ENCODE measurements around the gene ZNF236. TPM values are rescaled to one million over a fixed set of nuclear protein-coding genes. Genes with fewer than 3 reads are reported as not detected.

ZNF236 gene
- total RNA-seq, 1 donor = 11.6 TPM

DNA sequence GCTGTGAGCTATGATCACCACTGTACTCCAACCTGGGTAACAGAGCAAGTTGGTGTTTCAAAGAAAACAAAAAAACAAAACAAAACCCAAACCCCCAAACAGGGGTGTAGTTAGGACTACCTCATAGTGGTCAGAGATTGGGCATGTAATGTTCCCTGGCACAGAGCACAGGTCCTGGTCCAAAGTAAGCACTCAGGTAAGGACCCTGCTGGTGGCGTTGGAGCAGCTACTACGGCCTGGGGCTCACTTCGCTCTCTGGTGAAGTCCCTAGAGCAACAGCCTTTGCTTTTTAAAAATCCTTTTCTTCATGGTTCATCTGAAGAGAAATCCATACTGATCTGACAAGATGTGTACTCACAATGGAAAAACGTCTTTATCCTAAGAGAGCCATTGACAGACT, 130.4 kb downstream of the ZNF236 start:
- Histone ChIP-seq H3K4me3 (ENCODE audit: insufficient read depth, low read length) (no peak overlapping the region), H3K79me2 (ENCODE audit: insufficient read depth, low read length) (no peaks in the 10 kb centered on the region), H3K4me1 (ENCODE audit: insufficient read depth, low read length) (no peaks in the 10 kb centered on the region), H3K27me3 (ENCODE audit: insufficient read depth, low read length) (no peaks in the 10 kb centered on the region), H3K36me3 (ENCODE audit: insufficient read depth, low read length) (peaks cover 21% of the 10 kb centered on the region), H3K9me3 (ENCODE audit: low read depth, low read length) (no peaks in the 10 kb centered on the region), H3K27ac (ENCODE audit: low read depth, low read length) (no peak overlapping the region), H4K20me1 (ENCODE audit: insufficient read depth, low read length) (no peaks in the 10 kb centered on the region), H2AFZ (ENCODE audit: low read length) (no peak overlapping the region), H3K4me2 (ENCODE audit: insufficient read depth, low read length) (no peak overlapping the region)
- TF ChIP-seq, protein P1, sequence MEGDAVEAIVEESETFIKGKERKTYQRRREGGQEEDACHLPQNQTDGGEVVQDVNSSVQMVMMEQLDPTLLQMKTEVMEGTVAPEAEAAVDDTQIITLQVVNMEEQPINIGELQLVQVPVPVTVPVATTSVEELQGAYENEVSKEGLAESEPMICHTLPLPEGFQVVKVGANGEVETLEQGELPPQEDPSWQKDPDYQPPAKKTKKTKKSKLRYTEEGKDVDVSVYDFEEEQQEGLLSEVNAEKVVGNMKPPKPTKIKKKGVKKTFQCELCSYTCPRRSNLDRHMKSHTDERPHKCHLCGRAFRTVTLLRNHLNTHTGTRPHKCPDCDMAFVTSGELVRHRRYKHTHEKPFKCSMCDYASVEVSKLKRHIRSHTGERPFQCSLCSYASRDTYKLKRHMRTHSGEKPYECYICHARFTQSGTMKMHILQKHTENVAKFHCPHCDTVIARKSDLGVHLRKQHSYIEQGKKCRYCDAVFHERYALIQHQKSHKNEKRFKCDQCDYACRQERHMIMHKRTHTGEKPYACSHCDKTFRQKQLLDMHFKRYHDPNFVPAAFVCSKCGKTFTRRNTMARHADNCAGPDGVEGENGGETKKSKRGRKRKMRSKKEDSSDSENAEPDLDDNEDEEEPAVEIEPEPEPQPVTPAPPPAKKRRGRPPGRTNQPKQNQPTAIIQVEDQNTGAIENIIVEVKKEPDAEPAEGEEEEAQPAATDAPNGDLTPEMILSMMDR (IDR thresholded peaks at IDR 0.05; ENCODE audit: extremely low read depth, low read depth, low read length) = no peak
- DNase-seq (ENCODE audit: insufficient read length, low spot score, missing footprints) = no peak

DNA sequence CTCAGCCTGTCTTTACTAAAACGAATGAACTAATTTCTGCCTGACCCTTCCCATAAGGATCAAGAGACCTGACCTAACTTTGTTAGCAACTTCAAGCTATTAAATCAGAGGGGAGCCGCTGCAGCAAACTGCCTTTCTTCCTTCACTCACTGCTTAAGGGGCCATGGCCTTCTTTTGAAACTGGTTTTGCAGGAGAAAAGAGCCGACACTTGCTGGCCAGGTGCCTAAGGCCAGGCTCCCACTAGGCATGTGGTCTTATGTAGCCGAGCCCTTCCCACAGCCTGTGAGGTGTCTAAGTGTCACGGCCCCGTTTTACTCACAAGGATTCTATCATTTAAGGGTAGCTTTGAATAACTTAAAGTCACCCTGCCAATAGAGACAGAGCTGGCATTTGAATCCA, 130.8 kb downstream of the ZNF236 start:
- H3K4me2 ChIP-seq (ENCODE audit: insufficient read depth, low read length) = no peak overlapping the region

DNA sequence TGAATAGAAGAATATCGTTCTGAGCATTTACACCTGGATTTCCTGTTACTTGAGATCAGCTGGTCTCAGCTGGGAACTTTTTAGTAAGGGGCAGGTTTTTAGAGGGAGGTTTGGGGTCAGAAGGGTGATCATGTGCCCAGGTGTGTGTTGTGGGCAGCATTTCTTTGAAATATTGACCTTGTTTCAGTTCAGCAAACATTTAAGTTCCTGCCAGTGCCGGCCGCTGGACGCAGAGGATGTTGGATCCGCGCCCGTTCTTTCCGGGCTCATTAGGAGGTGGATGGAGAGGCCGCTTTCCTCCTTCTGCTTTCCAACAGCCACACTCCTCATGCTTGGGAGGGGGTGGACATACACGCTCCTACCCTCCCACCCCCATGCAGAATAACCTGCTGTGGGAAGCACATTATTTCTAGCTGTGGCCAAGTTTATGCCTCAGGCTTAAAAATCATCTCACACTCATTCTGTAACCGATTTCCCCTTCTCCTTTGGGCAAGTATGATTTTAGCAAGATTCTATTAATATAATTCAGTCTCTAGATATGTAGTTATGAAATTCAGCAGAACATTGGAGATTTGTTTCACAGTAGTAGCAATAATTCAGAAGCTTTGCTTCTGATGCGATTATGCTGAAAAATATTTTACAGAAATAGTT, 131.4 kb downstream of the ZNF236 start:
- H2AFZ ChIP-seq (ENCODE audit: low read length) = no peak overlapping the region

More for the DNA sequence above, 130.8 kb downstream of the ZNF236 start:
- Histone ChIP-seq H2AFZ (ENCODE audit: low read length) (no peak overlapping the region), H3K4me3 (ENCODE audit: insufficient read depth, low read length) (no peak overlapping the region), H3K79me2 (ENCODE audit: insufficient read depth, low read length) (no peaks in the 10 kb centered on the region), H3K4me1 (ENCODE audit: insufficient read depth, low read length) (no peaks in the 10 kb centered on the region), H3K27me3 (ENCODE audit: insufficient read depth, low read length) (no peaks in the 10 kb centered on the region), H4K20me1 (ENCODE audit: insufficient read depth, low read length) (no peaks in the 10 kb centered on the region), H3K9me3 (ENCODE audit: low read depth, low read length) (no peaks in the 10 kb centered on the region), H3K36me3 (ENCODE audit: insufficient read depth, low read length) (peaks cover 17% of the 10 kb centered on the region), H3K27ac (ENCODE audit: low read depth, low read length) (no peak overlapping the region)
- peak; percentile 36 for DNase-seq (ENCODE audit: insufficient read length, low spot score, missing footprints)
- TF ChIP-seq, protein P1 (IDR thresholded peaks at IDR 0.05; ENCODE audit: extremely low read depth, low read depth, low read length) = no peak

DNA sequence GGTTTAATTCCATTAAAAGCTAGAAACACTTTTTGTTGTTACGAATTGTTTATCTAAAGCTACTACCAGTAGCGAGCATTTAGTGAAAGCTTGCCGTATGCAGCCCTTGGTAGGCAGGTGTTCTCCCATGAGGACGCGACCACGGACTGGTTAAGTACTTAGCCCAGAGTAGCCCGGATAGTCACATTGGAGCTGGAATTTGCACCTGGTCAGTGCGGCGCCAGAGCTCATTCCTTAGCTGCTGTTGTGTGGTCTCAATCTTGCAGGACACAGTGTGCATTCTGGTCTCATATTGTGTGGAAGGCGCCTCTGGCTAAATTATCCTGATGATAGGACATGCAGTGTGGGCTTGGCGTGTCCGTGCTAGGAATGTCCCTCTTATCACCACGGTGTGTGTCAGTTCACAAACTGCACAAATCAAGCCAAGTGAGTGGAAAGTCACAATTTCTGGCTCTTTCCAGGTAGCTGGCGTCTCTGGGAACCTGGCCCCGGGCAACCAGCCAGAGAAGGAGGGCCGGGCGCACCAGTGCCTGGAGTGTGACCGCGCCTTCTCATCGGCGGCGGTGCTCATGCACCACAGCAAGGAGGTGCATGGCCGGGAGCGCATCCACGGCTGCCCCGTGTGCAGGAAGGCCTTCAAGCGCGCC, 133.3 kb downstream of the ZNF236 start:
- Histone ChIP-seq H3K36me3 (ENCODE audit: insufficient read depth, low read length) (peaks cover 14% of the 10 kb centered on the region), H3K9me3 (ENCODE audit: low read depth, low read length) (no peaks in the 10 kb centered on the region), H3K4me2 (ENCODE audit: insufficient read depth, low read length) (no peak overlapping the region), H3K4me3 (ENCODE audit: insufficient read depth, low read length) (no peak overlapping the region), H3K79me2 (ENCODE audit: insufficient read depth, low read length) (no peaks in the 10 kb centered on the region), H4K20me1 (ENCODE audit: insufficient read depth, low read length) (no peaks in the 10 kb centered on the region), H3K4me1 (ENCODE audit: insufficient read depth, low read length) (no peaks in the 10 kb centered on the region), H3K27me3 (ENCODE audit: insufficient read depth, low read length) (no peaks in the 10 kb centered on the region), H3K27ac (ENCODE audit: low read depth, low read length) (no peak overlapping the region), H2AFZ (ENCODE audit: low read length) (no peak overlapping the region)
- TF ChIP-seq, protein P1 (IDR thresholded peaks at IDR 0.05; ENCODE audit: extremely low read depth, low read depth, low read length) = no peak
- no peak for DNase-seq (ENCODE audit: insufficient read length, low spot score, missing footprints)

More for the DNA sequence above, 131.4 kb downstream of the ZNF236 start:
- Histone ChIP-seq H3K27me3 (ENCODE audit: insufficient read depth, low read length) (no peaks in the 10 kb centered on the region), H3K4me1 (ENCODE audit: insufficient read depth, low read length) (no peaks in the 10 kb centered on the region), H3K9me3 (ENCODE audit: low read depth, low read length) (no peaks in the 10 kb centered on the region), H3K4me2 (ENCODE audit: insufficient read depth, low read length) (no peak overlapping the region), H3K79me2 (ENCODE audit: insufficient read depth, low read length) (no peaks in the 10 kb centered on the region), H3K36me3 (ENCODE audit: insufficient read depth, low read length) (peaks cover 12% of the 10 kb centered on the region), H3K27ac (ENCODE audit: low read depth, low read length) (no peak overlapping the region), H4K20me1 (ENCODE audit: insufficient read depth, low read length) (no peaks in the 10 kb centered on the region), H3K4me3 (ENCODE audit: insufficient read depth, low read length) (no peak overlapping the region)
- TF ChIP-seq, protein P1 (IDR thresholded peaks at IDR 0.05; ENCODE audit: extremely low read depth, low read depth, low read length) = no peak
- DNase-seq (ENCODE audit: insufficient read length, low spot score, missing footprints) = peak; percentile 36
